Endothelial cell (in vitro differentiated cells): Measurements from ENCODE around the gene KCNMB2. TPM values are rescaled to one million over a fixed set of nuclear protein-coding genes. Genes with fewer than 3 reads are reported as not detected.

ENCODE experiments used
- DNase-seq: peaks from one replicate; pipeline ENCODE4 v3.0.0; 2021; ENCODE audit warnings: low spot score
- H3K27ac Mint-ChIP-seq: one replicate; pipeline ENCODE4 v1.8.0; 2021; ENCODE audit warnings: mixed read lengths, inconsistent platforms; ENCODE audit not compliant: unreplicated experiment
- H3K27me3 Mint-ChIP-seq: one replicate; pipeline ENCODE4 v1.8.0; 2021; ENCODE audit warnings: mild to moderate bottlenecking, moderate library complexity, mixed read lengths, inconsistent platforms; ENCODE audit not compliant: unreplicated experiment
- H3K36me3 Mint-ChIP-seq: one replicate; pipeline ENCODE4 v1.8.0; 2021; ENCODE audit warnings: mild to moderate bottlenecking, low read depth, mixed read lengths, inconsistent platforms; ENCODE audit not compliant: unreplicated experiment
- H3K4me1 Mint-ChIP-seq: one replicate; pipeline ENCODE4 v1.8.0; 2021; ENCODE audit warnings: mild to moderate bottlenecking, mixed read lengths, inconsistent platforms; ENCODE audit not compliant: unreplicated experiment
- H3K4me3 Mint-ChIP-seq: one replicate; pipeline ENCODE4 v1.8.0; 2021; ENCODE audit warnings: mild to moderate bottlenecking, mixed read lengths, inconsistent platforms; ENCODE audit not compliant: unreplicated experiment
- H3K9me3 Mint-ChIP-seq: one replicate; pipeline ENCODE4 v1.8.0; 2021; ENCODE audit warnings: mixed read lengths, inconsistent platforms; ENCODE audit not compliant: unreplicated experiment
- total RNA-seq: library from RNA; stranded (reverse); fragmentation: NEBNext Ultra II Directional; extraction: Animal tissue kit (Norgen Biotek cat#: 25700); gene quantifications from one replicate; pipeline ENCODE4 v1.2.1, GENCODE V29; 2021; ENCODE audit not compliant: unreplicated experiment
- TF ChIP-seq, protein P1 (sequence below): fragments of 200-600 bp; sonication (generic); IDR thresholded peaks from one replicate; pipeline ENCODE4 v1.5.0; 2021; ENCODE audit warnings: antibody characterized with exemption; ENCODE audit not compliant: unreplicated experiment

Gene KCNMB2
- total RNA-seq, 1 donor from 2014 or later: not detected

DNA sequence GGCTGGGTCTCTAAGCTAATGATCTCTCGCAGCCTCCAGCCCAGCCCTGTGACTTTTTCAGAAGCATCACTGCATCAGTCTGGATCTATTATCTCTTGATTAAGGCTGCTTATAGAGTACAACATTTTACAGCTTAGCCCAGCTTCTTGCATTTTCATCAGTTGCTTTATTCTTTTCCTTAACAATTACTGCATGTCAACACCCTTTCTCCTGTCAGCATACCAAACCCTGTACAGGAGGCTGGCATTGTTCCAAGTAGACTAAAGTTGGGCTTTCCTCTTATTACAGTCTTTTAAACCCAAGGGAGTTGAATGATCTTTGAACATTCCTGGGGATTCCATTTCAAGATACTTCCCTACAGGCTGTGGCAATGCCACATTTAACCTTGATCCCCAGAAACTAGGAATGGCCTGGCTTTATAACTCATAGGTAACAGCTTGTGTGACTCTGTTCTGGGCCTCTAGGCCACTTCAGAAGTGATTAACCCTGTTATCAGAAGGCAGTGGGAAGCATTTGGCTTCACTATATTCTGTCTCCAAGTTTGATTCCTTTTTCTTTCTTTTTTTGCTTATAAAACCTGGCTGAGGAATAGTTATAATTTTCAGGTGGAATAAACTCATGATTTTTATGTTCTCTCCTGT, 182.9 kb downstream of the KCNMB2 start:
- Mint-ChIP-seq H3K9me3 (no peaks in the 10 kb centered on the region), H3K4me1 (no peaks in the 10 kb centered on the region), H3K27ac (no peak overlapping the region)

DNA sequence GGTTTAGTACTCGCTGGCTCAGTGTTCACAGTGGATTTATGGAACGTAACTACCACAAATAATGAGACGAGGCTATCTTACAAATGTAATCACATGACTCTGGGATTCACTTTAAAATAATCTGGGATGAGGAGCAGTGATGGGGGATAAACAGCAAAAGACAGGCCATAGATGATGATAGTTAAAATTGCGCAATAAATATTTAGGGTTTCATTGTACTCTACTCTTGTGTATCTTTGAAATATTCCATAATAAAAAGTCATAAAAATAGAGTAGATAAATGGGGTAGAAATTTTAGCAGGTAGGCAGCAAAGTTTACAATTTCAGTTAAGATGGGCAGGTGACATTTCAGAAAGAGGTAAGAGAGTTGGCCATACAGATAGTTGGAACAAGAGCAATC, 196.6 kb downstream of the KCNMB2 start:
- TF ChIP-seq, protein P1, sequence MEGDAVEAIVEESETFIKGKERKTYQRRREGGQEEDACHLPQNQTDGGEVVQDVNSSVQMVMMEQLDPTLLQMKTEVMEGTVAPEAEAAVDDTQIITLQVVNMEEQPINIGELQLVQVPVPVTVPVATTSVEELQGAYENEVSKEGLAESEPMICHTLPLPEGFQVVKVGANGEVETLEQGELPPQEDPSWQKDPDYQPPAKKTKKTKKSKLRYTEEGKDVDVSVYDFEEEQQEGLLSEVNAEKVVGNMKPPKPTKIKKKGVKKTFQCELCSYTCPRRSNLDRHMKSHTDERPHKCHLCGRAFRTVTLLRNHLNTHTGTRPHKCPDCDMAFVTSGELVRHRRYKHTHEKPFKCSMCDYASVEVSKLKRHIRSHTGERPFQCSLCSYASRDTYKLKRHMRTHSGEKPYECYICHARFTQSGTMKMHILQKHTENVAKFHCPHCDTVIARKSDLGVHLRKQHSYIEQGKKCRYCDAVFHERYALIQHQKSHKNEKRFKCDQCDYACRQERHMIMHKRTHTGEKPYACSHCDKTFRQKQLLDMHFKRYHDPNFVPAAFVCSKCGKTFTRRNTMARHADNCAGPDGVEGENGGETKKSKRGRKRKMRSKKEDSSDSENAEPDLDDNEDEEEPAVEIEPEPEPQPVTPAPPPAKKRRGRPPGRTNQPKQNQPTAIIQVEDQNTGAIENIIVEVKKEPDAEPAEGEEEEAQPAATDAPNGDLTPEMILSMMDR: no peak
- H3K36me3 Mint-ChIP-seq: no peaks in the 10 kb centered on the region
- no peak for DNase-seq
- no peaks in the 10 kb centered on the region for H3K4me1 Mint-ChIP-seq
- H3K4me3 Mint-ChIP-seq: no peak overlapping the region
- H3K27me3 Mint-ChIP-seq: no peaks in the 10 kb centered on the region
- no peak overlapping the region for H3K27ac Mint-ChIP-seq
- no peaks in the 10 kb centered on the region for H3K9me3 Mint-ChIP-seq

More for the DNA sequence above, 182.9 kb downstream of the KCNMB2 start:
- H3K36me3 Mint-ChIP-seq: no peaks in the 10 kb centered on the region
- TF ChIP-seq, protein P1: no peak
- H3K27me3 Mint-ChIP-seq: no peaks in the 10 kb centered on the region
- H3K4me3 Mint-ChIP-seq: no peak overlapping the region
- no peak for DNase-seq

DNA sequence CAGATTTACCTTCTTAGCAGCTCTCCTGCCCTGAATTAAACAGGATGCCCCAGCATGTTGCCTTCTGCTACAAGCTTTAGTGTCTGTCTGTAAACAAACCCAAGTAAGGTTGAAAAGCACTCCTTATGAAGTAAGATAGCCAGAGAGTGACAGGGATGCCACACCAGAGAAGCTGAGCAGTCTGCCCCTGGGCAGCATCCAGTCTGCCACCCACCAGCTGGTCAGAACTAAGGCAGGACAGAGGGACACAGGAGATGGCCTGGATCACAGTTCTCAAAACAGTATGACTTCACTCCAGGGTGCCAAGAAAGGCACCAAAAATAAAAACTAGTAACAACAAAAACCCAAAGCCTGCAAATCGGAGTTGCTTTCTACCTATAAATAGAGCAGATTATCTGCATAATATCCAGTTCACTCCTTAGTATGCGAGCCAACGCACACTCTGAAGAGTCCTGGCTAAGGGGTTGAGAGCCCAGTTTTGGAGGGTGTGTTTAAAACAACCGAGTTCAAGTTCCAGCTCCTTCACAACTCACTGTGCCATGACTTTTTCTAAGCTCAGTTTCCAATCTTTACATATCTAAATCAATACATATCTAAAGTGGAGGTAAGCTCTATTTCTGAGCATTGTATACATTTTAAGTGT, 198.9 kb downstream of the KCNMB2 start:
- no peak overlapping the region for H3K27ac Mint-ChIP-seq
- no peak overlapping the region for H3K4me3 Mint-ChIP-seq
- no peak for DNase-seq
- no peaks in the 10 kb centered on the region for H3K4me1 Mint-ChIP-seq
- H3K27me3 Mint-ChIP-seq: no peaks in the 10 kb centered on the region
- no peaks in the 10 kb centered on the region for H3K9me3 Mint-ChIP-seq
- TF ChIP-seq, protein P1: no peak
- H3K36me3 Mint-ChIP-seq: no peaks in the 10 kb centered on the region

DNA sequence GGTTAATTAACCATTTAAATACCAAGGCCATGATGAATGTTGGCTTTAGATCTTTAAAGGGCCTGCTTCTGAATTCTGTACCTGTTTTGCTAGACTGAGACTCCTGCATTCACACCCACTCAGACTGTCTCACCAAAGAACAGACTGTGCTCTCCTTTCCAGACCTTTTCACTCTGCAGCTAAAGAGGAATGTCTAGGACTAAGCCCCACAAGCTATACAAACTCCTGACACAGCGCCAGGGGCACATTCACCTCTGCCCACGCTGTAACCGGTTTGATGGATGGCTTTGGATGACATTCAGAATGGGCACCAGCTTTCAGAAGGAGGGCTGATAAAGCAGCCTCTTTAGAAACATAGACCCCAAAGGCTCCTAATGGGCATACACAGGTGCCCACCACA, 200.1 kb downstream of the KCNMB2 start:
- Mint-ChIP-seq H3K4me1 (no peaks in the 10 kb centered on the region), H3K36me3 (no peaks in the 10 kb centered on the region), H3K9me3 (no peaks in the 10 kb centered on the region), H3K27me3 (no peaks in the 10 kb centered on the region), H3K4me3 (no peak overlapping the region), H3K27ac (no peak overlapping the region)
- no peak for DNase-seq
- TF ChIP-seq, protein P1: no peak

DNA sequence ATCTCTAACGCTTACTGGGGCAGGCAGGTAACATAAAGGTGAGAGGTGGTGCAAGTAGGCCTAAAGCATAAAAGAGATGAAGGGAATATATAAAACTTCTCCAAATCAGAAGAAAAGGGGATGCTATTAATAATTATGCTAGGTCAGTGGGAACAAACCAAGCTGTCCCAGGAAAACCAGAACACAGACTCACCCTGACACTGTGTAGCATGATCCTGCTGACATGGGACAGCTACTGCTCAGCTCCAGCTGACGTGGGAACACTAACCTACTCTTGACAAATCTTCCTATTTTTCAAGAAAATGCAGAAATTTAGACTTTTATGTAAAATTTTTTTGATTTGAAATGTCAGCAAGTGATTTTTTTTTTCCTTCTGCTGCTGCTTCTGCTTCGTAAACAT, 203.5 kb downstream of the KCNMB2 start:
- Mint-ChIP-seq H3K4me3 (no peak overlapping the region), H3K36me3 (no peaks in the 10 kb centered on the region), H3K27me3 (no peaks in the 10 kb centered on the region), H3K4me1 (no peaks in the 10 kb centered on the region), H3K9me3 (no peaks in the 10 kb centered on the region), H3K27ac (no peak overlapping the region)
- no peak for DNase-seq
- TF ChIP-seq, protein P1: no peak
